PC-9 (cell line): ENCODE measurements around the gene CNTFR.

Experiments used
- EZH2 ChIP-seq: fragments of 200-600 bp; sonication (generic); IDR thresholded peaks from 2 replicates; pipeline ENCODE4 v1.8.0; 2017; ENCODE audit warnings: antibody characterized with exemption, low read depth
- TF ChIP-seq, protein P1 (sequence below): fragments of 200-600 bp; sonication (generic); conservative IDR thresholded peaks from 2 replicates; pipeline ENCODE4 v1.6.1; 2017; ENCODE audit warnings: mixed run types, antibody characterized with exemption, mild to moderate bottlenecking, moderate library complexity

DNA sequence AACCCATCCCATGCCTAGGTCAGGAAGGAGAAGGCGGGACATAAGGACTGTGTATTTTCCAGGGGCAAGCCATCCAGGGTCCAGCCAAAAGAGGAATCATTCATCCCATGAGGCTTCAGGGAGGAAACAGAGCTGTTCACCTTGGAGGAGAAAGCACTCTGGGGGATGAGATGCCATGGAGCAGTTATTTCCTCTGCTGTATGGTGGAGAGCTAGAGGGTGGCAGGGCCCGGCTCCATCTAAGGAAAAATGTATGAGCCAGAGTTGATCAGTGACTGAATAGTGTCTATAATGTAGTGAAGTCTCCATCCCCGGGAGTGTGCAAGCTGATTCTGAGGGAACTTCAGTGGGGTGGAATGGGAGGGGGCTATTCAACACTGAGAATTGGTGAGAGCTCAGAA is 74.7 kb downstream of the CNTFR start:
- TF ChIP-seq, protein P1, sequence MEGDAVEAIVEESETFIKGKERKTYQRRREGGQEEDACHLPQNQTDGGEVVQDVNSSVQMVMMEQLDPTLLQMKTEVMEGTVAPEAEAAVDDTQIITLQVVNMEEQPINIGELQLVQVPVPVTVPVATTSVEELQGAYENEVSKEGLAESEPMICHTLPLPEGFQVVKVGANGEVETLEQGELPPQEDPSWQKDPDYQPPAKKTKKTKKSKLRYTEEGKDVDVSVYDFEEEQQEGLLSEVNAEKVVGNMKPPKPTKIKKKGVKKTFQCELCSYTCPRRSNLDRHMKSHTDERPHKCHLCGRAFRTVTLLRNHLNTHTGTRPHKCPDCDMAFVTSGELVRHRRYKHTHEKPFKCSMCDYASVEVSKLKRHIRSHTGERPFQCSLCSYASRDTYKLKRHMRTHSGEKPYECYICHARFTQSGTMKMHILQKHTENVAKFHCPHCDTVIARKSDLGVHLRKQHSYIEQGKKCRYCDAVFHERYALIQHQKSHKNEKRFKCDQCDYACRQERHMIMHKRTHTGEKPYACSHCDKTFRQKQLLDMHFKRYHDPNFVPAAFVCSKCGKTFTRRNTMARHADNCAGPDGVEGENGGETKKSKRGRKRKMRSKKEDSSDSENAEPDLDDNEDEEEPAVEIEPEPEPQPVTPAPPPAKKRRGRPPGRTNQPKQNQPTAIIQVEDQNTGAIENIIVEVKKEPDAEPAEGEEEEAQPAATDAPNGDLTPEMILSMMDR = no peak
- no peak for TF ChIP-seq EZH2
